Measurements from ENCODE around the gene PDE1C.

DNA sequence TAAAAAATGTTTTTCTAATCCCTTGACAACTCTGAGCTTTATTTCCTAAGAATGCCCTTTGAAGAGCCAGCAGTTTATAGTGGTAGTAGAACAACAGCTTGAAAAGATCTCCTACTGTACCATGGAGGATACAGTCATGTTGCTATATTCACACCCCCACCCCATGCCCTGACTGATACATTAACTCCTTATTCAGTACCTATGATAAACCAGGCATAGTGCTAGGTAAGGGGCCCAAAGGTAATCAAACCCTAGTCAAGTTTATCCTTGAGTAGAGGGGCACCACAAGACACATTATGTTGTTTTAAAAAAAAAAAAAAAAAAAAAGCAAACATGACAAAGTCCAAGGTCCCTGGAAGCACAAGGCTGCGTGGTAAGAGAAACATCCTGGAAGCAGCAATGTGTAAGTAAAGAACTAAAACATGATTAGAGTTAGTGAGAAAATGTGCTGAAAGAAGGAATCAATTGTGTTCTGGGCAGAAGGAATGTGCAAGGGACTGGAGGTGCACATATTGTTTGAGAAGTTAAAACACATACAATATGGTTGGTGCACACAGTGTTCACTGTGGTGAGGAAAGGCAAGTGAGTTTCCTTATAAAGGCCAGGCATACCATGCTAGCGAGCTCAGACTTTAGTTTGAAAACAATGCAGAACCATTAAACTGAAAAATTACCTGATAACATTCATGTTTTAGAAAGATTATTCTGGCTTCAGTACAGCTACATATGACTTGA is 51.2 kb downstream of the PDE1C start:
- TF ChIP-seq POLR2A (IDR thresholded peaks at IDR 0.05), result no peak
- TF ChIP-seq, protein P1, sequence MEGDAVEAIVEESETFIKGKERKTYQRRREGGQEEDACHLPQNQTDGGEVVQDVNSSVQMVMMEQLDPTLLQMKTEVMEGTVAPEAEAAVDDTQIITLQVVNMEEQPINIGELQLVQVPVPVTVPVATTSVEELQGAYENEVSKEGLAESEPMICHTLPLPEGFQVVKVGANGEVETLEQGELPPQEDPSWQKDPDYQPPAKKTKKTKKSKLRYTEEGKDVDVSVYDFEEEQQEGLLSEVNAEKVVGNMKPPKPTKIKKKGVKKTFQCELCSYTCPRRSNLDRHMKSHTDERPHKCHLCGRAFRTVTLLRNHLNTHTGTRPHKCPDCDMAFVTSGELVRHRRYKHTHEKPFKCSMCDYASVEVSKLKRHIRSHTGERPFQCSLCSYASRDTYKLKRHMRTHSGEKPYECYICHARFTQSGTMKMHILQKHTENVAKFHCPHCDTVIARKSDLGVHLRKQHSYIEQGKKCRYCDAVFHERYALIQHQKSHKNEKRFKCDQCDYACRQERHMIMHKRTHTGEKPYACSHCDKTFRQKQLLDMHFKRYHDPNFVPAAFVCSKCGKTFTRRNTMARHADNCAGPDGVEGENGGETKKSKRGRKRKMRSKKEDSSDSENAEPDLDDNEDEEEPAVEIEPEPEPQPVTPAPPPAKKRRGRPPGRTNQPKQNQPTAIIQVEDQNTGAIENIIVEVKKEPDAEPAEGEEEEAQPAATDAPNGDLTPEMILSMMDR (IDR thresholded peaks at IDR 0.05), result no peak
